Transverse colon (tissue), 1 donor: ENCODE results near the gene PPM1F.

ENCODE experiments used
- EP300 ChIP-seq: sonication (generic); formaldehyde crosslinking; IDR thresholded peaks from one replicate; pipeline ENCODE4 v1.6.1; 2017; ENCODE audit warnings: antibody characterized with exemption, low read depth
- POLR2A ChIP-seq: fragments of 450-650 bp; IDR thresholded peaks from one replicate; pipeline ENCODE4 v1.6.1; 2016; ENCODE audit warnings: antibody characterized with exemption, mild to moderate bottlenecking, moderate library complexity

DNA sequence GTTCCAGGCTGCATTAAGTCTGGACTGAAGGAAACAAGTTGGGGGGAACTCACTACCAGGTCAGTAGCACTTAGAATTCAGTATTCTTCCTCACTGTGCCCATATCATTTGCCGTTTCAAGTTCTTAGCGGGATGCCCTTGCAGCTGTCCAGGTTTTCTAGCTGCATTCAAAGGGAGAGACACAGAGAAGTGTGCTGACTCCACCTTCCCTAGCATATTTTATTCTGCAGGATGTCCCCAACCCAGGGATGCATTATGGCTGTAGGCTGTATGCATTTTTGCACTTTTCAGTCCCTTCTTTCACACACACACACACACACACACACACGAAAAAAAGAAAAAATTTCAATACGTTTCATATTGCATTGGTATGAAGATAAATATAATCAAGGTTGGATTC, 49.4 kb downstream of the PPM1F start:
- TF ChIP-seq POLR2A (no peak), EP300 (no peak)
